ENCODE data around the gene FTSJ3. TPM values are rescaled to one million over a fixed set of nuclear protein-coding genes. Genes with fewer than 3 reads are reported as not detected.

The FTSJ3 gene
- total and polyA plus RNA-seq, 2 of the 13 experiments (the other 11 are each of a cell fraction or from before 2014, with no cell fraction given), result 26.0 to 64.2 TPM

- TF ChIP-seq, protein P1, sequence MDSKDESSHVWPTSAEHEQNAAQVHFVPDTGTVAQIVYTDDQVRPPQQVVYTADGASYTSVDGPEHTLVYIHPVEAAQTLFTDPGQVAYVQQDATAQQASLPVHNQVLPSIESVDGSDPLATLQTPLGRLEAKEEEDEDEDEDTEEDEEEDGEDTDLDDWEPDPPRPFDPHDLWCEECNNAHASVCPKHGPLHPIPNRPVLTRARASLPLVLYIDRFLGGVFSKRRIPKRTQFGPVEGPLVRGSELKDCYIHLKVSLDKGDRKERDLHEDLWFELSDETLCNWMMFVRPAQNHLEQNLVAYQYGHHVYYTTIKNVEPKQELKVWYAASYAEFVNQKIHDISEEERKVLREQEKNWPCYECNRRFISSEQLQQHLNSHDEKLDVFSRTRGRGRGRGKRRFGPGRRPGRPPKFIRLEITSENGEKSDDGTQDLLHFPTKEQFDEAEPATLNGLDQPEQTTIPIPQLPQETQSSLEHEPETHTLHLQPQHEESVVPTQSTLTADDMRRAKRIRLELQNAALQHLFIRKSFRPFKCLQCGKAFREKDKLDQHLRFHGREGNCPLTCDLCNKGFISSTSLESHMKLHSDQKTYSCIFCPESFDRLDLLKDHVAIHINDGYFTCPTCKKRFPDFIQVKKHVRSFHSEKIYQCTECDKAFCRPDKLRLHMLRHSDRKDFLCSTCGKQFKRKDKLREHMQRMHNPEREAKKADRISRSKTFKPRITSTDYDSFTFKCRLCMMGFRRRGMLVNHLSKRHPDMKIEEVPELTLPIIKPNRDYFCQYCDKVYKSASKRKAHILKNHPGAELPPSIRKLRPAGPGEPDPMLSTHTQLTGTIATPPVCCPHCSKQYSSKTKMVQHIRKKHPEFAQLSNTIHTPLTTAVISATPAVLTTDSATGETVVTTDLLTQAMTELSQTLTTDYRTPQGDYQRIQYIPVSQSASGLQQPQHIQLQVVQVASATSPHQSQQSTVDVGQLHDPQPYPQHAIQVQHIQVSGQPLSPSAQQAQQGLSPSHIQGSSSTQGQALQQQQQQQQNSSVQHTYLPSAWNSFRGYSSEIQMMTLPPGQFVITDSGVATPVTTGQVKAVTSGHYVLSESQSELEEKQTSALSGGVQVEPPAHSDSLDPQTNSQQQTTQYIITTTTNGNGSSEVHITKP (CRISPR knock-in tag; IDR thresholded peaks at IDR 0.05; ENCODE audit: low read depth), result peak; percentile 61; the same call in 1 of the 2 replicates
- TF ChIP-seq POLR2G (IDR thresholded peaks at IDR 0.05; ENCODE audit: low read depth, low read length) (peak; percentile 88), TAF1 (CRISPR knock-in tag; IDR thresholded peaks at IDR 0.05) (peak; percentile 88), CHCHD3 (CRISPR knock-in tag; IDR thresholded peaks at IDR 0.05) (peak; percentile 82; the same call in 1 of the 2 replicates), XBP1 (CRISPR knock-in tag; IDR thresholded peaks at IDR 0.05) (peak; percentile 83), CTCF (CRISPR knock-in tag; IDR thresholded peaks at IDR 0.05) (peak; percentile 41), AGO2 (optimal IDR thresholded peaks at IDR 0.05; ENCODE audit: low read depth, low read length) (no peak), TEF (CRISPR knock-in tag; IDR thresholded peaks at IDR 0.05) (peak; percentile 67), EP300 (IDR thresholded peaks at IDR 0.05; ENCODE audit: low read depth in 2 of 2, low read length in 2 of 2) (peak; percentile 57 to 78; a peak in 3 of 4 replicates), EP300 (CRISPR knock-in tag; IDR thresholded peaks at IDR 0.05; ENCODE audit: borderline replicate concordance) (no peak), CERS6 (CRISPR knock-in tag; IDR thresholded peaks at IDR 0.05) (no peak), NR2F2 (IDR thresholded peaks at IDR 0.05; ENCODE audit: borderline replicate concordance, low read depth) (peak; percentile 92), ZNF564 (CRISPR knock-in tag; IDR thresholded peaks at IDR 0.05) (peak; percentile 40; the same call in 1 of the 2 replicates), ZNF292 (CRISPR knock-in tag; IDR thresholded peaks at IDR 0.05; ENCODE audit: borderline replicate concordance, low read depth) (no peak), MBNL3 (CRISPR knock-in tag; conservative IDR thresholded peaks at IDR 0.05) (0 out of 2 replicates have a peak, but pooled peaks have one; percentile 84)
- TF ChIP-seq, protein P2, sequence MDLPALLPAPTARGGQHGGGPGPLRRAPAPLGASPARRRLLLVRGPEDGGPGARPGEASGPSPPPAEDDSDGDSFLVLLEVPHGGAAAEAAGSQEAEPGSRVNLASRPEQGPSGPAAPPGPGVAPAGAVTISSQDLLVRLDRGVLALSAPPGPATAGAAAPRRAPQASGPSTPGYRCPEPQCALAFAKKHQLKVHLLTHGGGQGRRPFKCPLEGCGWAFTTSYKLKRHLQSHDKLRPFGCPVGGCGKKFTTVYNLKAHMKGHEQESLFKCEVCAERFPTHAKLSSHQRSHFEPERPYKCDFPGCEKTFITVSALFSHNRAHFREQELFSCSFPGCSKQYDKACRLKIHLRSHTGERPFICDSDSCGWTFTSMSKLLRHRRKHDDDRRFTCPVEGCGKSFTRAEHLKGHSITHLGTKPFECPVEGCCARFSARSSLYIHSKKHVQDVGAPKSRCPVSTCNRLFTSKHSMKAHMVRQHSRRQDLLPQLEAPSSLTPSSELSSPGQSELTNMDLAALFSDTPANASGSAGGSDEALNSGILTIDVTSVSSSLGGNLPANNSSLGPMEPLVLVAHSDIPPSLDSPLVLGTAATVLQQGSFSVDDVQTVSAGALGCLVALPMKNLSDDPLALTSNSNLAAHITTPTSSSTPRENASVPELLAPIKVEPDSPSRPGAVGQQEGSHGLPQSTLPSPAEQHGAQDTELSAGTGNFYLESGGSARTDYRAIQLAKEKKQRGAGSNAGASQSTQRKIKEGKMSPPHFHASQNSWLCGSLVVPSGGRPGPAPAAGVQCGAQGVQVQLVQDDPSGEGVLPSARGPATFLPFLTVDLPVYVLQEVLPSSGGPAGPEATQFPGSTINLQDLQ (CRISPR knock-in tag; IDR thresholded peaks at IDR 0.05), result peak; percentile 93
Measured at GRCh38 chr17:63842540-63843386, 15.3 kb upstream of the FTSJ3 start, which contains the start of gene SMARCD2 (continued).

All from HepG2 (cell line).